SK-N-SH treated with all-trans-retinoic acid at 6 μM for 48 hours (cell line): ENCODE data around the gene INMT.
A peak's percentile ranks its signal among the peaks of the same experiment; 100 is the strongest.

Source experiments
- ATAC-seq: fragments of 200-7000 bp; cut with Tn5 transposase; 3 replicates; pipeline ENCODE4 v1.9.1; 2020; ENCODE audit warnings: mild to moderate bottlenecking, moderate library complexity
- ARNTL ChIP-seq: fragments of 450-650 bp; formaldehyde crosslinking; IDR thresholded peaks from 2 replicates; pipeline ENCODE4 v1.5.0; 2020; ENCODE audit warnings: low read depth, mild to moderate bottlenecking, moderate library complexity, borderline replicate concordance
- BACH2 ChIP-seq: fragments of 250-450 bp; sonication (Bioruptor Pico); IDR thresholded peaks from 2 replicates; pipeline ENCODE4 v1.9.0; 2021; ENCODE audit warnings: mild to moderate bottlenecking, borderline replicate concordance
- CSDC2 ChIP-seq: fragments of 250-450 bp; sonication (Bioruptor Pico); IDR thresholded peaks from 2 replicates; pipeline ENCODE4 v1.5.0; 2020; ENCODE audit warnings: mild to moderate bottlenecking, moderate library complexity
- ESRRG ChIP-seq: fragments of 250-450 bp; sonication (Bioruptor Pico); IDR thresholded peaks from 2 replicates; pipeline ENCODE4 v1.6.1; 2021; ENCODE audit warnings: mild to moderate bottlenecking
- GLIS3 ChIP-seq: fragments of 250-450 bp; sonication (Bioruptor Pico); IDR thresholded peaks from 2 replicates; pipeline ENCODE4 v1.5.0; 2020; ENCODE audit warnings: mild to moderate bottlenecking, moderate library complexity
- ISL1 ChIP-seq: fragments of 250-450 bp; sonication (Bioruptor Pico); IDR thresholded peaks from 2 replicates; pipeline ENCODE4 v2.1.2; 2022; ENCODE audit warnings: mild to moderate bottlenecking, moderate library complexity
- OSR1 ChIP-seq: fragments of 250-450 bp; sonication (Bioruptor Pico); IDR thresholded peaks from 2 replicates; pipeline ENCODE4 v1.8.0; 2022; ENCODE audit warnings: moderate library complexity, mild to moderate bottlenecking, inconsistent platforms
- PPARA ChIP-seq: fragments of 250-450 bp; sonication (Bioruptor Pico); IDR thresholded peaks from 2 replicates; pipeline ENCODE4 v1.5.0; 2020; ENCODE audit warnings: mild to moderate bottlenecking, borderline replicate concordance
- SNAI2 ChIP-seq: fragments of 250-450 bp; sonication (Bioruptor Pico); IDR thresholded peaks from 2 replicates; pipeline ENCODE4 v1.5.0; 2020; ENCODE audit warnings: mild to moderate bottlenecking, moderate library complexity
- TCF4 ChIP-seq: fragments of 250-450 bp; sonication (Bioruptor Pico); IDR thresholded peaks from 2 replicates; pipeline ENCODE4 v1.8.0; 2021; ENCODE audit warnings: mild to moderate bottlenecking, moderate library complexity, borderline replicate concordance
- TOX ChIP-seq: fragments of 250-450 bp; sonication (Bioruptor Pico); IDR thresholded peaks from 2 replicates; pipeline ENCODE4 v1.8.0; 2021; ENCODE audit warnings: mild to moderate bottlenecking, moderate library complexity, borderline replicate concordance
- ZFP3 ChIP-seq: fragments of 250-450 bp; sonication (Bioruptor Pico); IDR thresholded peaks from 2 replicates; pipeline ENCODE4 v1.5.0; 2020; ENCODE audit warnings: mild to moderate bottlenecking, moderate library complexity
- ZFP30 ChIP-seq: fragments of 450-650 bp; formaldehyde crosslinking; IDR thresholded peaks from 2 replicates; pipeline ENCODE4 v1.5.0; 2022; ENCODE audit warnings: mild to moderate bottlenecking, moderate library complexity
- ZNF565 ChIP-seq: fragments of 450-650 bp; formaldehyde crosslinking; conservative IDR thresholded peaks from 2 replicates; pipeline ENCODE4 v1.5.0; 2020; ENCODE audit warnings: low read depth, mild to moderate bottlenecking, moderate library complexity
- ZNF70 ChIP-seq: fragments of 450-650 bp; formaldehyde crosslinking; IDR thresholded peaks from 2 replicates; pipeline ENCODE4 v1.5.0; 2020; ENCODE audit warnings: mild to moderate bottlenecking, moderate library complexity
- ZNF8 ChIP-seq: fragments of 450-650 bp; formaldehyde crosslinking; IDR thresholded peaks from 2 replicates; pipeline ENCODE4 v1.5.0; 2020; ENCODE audit warnings: mild to moderate bottlenecking, moderate library complexity
- TF ChIP-seq, protein P1 (sequence below): fragments of 250-450 bp; sonication (Bioruptor Pico); IDR thresholded peaks from 2 replicates; pipeline ENCODE4 v1.5.0; 2020; ENCODE audit warnings: mild to moderate bottlenecking, moderate library complexity
- TF ChIP-seq, protein P2 (sequence below): fragments of 250-450 bp; sonication (Bioruptor Pico); IDR thresholded peaks from 2 replicates; pipeline ENCODE4 v1.8.0; 2021; ENCODE audit warnings: low read depth, mild to moderate bottlenecking, moderate library complexity, borderline replicate concordance
- TF ChIP-seq, protein P3 (sequence below): fragments of 250-450 bp; sonication (Bioruptor Pico); IDR thresholded peaks from 2 replicates; pipeline ENCODE4 v1.5.1; 2020; ENCODE audit warnings: low read depth, mild to moderate bottlenecking, moderate library complexity
- TF ChIP-seq, protein P4 (sequence below): fragments of 250-450 bp; sonication (Bioruptor Pico); IDR thresholded peaks from 2 replicates; pipeline ENCODE4 v1.8.0; 2020; ENCODE audit warnings: mild to moderate bottlenecking, moderate library complexity, borderline replicate concordance

INMT gene

DNA sequence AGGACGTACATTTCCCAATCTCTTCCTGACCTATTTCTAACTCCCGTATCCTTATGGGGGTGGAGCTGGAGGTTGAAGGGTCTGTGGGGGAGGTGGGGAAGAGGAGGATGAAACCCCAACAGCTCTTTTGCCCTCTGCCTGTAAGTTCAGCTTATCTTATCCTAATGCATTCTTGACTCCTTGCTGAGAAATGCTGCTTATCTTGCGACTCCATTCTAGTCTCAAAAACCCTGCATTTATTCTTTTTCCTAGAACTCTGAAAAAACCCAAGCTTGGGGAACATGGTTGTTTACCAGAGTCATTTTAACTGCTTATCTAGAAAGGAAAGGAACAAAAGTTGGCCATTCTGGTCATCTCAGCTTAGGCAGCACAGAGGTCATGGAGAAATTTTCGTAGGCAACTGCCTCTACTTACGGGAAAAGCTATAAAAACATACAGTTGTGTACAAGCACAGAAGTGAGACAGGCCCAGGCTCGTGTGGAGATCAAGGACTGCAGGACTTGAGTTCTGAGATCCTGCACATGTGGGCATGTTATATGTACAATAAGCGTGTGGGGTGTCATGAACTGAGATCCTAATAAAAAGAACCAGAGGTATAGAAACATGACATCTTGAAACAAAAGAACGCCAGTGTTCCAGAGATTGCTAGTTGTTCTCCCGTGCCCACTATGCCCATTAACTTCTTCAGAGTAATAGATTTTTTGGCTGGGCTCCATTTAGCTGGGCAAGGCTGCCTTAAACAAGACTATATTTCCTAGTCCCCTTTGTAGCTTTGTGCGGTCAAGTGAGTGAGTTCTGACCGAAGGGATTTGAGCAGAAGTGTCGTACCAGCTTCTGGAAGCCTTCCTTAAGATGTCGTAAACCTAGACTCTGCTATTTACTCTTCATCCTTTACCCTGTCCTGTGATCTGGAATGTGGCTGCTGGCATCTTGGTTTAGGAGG is 9.6 kb downstream of the INMT start (continued):
- TF ChIP-seq, protein P1, sequence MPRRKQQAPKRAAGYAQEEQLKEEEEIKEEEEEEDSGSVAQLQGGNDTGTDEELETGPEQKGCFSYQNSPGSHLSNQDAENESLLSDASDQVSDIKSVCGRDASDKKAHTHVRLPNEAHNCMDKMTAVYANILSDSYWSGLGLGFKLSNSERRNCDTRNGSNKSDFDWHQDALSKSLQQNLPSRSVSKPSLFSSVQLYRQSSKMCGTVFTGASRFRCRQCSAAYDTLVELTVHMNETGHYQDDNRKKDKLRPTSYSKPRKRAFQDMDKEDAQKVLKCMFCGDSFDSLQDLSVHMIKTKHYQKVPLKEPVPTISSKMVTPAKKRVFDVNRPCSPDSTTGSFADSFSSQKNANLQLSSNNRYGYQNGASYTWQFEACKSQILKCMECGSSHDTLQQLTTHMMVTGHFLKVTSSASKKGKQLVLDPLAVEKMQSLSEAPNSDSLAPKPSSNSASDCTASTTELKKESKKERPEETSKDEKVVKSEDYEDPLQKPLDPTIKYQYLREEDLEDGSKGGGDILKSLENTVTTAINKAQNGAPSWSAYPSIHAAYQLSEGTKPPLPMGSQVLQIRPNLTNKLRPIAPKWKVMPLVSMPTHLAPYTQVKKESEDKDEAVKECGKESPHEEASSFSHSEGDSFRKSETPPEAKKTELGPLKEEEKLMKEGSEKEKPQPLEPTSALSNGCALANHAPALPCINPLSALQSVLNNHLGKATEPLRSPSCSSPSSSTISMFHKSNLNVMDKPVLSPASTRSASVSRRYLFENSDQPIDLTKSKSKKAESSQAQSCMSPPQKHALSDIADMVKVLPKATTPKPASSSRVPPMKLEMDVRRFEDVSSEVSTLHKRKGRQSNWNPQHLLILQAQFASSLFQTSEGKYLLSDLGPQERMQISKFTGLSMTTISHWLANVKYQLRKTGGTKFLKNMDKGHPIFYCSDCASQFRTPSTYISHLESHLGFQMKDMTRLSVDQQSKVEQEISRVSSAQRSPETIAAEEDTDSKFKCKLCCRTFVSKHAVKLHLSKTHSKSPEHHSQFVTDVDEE (CRISPR knock-in tag): no peak
- TF ChIP-seq CSDC2 (no peak), ZNF8 (CRISPR knock-in tag) (no peak), SNAI2 (CRISPR knock-in tag) (no peak), OSR1 (CRISPR knock-in tag) (no peak), BACH2 (CRISPR knock-in tag) (no peak), TOX (CRISPR knock-in tag) (no peak)
- TF ChIP-seq, protein P2, sequence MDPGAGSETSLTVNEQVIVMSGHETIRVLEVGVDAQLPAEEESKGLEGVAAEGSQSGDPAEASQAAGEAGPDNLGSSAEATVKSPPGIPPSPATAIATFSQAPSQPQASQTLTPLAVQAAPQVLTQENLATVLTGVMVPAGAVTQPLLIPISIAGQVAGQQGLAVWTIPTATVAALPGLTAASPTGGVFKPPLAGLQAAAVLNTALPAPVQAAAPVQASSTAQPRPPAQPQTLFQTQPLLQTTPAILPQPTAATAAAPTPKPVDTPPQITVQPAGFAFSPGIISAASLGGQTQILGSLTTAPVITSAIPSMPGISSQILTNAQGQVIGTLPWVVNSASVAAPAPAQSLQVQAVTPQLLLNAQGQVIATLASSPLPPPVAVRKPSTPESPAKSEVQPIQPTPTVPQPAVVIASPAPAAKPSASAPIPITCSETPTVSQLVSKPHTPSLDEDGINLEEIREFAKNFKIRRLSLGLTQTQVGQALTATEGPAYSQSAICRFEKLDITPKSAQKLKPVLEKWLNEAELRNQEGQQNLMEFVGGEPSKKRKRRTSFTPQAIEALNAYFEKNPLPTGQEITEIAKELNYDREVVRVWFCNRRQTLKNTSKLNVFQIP (CRISPR knock-in tag): no peak
- TF ChIP-seq, protein P3, sequence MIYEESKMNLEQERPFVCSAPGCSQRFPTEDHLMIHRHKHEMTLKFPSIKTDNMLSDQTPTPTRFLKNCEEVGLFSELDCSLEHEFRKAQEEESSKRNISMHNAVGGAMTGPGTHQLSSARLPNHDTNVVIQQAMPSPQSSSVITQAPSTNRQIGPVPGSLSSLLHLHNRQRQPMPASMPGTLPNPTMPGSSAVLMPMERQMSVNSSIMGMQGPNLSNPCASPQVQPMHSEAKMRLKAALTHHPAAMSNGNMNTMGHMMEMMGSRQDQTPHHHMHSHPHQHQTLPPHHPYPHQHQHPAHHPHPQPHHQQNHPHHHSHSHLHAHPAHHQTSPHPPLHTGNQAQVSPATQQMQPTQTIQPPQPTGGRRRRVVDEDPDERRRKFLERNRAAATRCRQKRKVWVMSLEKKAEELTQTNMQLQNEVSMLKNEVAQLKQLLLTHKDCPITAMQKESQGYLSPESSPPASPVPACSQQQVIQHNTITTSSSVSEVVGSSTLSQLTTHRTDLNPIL (CRISPR knock-in tag): no peak

DNA sequence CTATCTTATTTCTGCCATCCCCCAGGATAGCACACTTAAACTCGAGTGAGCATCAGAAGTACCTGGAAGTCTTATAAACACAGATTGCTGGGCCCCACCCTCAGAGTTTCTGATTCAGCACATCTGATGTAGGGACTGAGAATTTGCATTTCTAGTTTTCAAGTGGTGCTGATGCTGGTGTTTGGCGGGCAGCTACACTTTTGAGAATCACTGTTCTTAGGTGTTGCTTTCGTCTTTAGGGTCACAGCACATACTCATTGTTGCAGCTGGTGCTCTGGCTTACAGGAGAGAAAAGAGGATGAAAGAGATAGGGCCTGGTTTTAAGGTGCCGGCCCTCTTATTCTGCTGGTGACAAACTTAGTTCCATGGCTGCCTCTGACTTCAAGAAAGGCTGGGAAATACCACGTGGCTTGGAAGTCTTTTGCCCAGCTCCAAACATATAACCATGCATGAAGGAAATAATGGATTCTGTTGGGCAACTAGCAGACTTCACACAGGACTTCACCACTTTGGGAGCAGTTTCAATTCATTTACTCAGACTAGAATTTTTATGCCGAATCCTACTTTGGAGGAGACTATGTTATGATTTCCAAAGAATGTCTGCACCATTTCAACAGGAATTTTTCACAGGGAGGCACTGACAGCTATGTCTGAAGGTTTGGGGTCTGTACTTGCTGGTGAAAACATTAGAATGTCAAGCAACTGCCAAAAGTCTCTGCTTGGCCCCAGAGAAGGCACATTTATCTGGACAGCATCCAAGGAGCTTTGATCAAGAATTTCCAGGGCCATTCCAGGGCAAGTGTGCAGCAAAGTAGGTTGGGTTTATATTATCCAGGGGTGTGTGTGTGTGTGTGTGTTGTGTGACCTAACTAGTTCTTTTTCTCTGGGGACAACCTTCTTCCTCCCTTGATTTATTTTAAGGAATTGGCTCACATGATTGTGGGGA is 12.4 kb downstream of the INMT start:
- peak; percentile 78 for ATAC-seq
- TF ChIP-seq PPARA (CRISPR knock-in tag) (no peak), ISL1 (CRISPR knock-in tag) (peak; percentile 71)

DNA sequence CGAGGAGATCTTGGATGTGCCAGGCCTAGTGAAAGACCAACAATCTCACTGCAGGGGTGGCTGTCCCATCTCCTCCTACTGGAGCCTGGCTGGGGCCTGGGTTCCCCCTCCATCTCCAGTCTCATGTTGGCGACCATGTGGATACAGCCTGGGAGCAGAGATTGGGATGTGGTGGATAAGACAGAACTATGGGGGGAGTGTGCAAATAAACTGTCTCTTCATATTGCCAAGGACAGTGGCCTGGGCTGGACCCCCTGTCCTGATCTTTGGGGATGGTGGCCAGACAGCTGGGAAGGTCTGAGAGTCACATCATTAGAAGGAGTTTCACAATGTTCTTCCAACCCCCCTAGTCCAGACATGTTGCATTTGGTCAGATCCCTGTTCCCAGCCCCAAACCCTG is 13.5 kb downstream of the INMT start:
- no peak for ATAC-seq
- no peak for TF ChIP-seq ZNF70 (CRISPR knock-in tag)
- TF ChIP-seq ZNF565: no peak
- TF ChIP-seq SNAI2 (CRISPR knock-in tag): no peak
- no peak for TF ChIP-seq GLIS3

DNA sequence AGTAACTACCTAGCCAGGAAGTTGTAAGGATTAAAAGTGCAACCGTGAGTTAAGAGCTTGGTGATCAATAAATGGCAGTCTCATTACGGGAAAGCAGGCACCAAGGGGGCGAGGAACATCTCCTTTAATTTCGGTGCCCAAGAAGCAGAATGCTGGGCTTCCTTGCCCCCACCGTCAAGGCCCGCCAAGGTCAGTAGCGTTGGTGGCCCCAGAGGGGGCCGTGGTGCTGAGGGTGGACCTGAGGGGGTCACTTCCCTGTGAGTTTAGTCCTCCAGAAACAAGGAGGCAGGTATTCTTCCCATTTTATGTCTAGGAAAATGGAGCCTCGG is 18.9 kb downstream of the INMT start:
- no peak for ATAC-seq
- TF ChIP-seq OSR1 (CRISPR knock-in tag) (no peak), TCF4 (CRISPR knock-in tag) (no peak), CSDC2 (no peak), TOX (CRISPR knock-in tag) (no peak), ARNTL (CRISPR knock-in tag) (no peak), ZFP30 (no peak), ZFP3 (CRISPR knock-in tag) (no peak), BACH2 (CRISPR knock-in tag) (no peak), ZNF70 (CRISPR knock-in tag) (no peak), ESRRG (CRISPR knock-in tag) (no peak)
- TF ChIP-seq, protein P1 (CRISPR knock-in tag): no peak
- TF ChIP-seq, protein P4, sequence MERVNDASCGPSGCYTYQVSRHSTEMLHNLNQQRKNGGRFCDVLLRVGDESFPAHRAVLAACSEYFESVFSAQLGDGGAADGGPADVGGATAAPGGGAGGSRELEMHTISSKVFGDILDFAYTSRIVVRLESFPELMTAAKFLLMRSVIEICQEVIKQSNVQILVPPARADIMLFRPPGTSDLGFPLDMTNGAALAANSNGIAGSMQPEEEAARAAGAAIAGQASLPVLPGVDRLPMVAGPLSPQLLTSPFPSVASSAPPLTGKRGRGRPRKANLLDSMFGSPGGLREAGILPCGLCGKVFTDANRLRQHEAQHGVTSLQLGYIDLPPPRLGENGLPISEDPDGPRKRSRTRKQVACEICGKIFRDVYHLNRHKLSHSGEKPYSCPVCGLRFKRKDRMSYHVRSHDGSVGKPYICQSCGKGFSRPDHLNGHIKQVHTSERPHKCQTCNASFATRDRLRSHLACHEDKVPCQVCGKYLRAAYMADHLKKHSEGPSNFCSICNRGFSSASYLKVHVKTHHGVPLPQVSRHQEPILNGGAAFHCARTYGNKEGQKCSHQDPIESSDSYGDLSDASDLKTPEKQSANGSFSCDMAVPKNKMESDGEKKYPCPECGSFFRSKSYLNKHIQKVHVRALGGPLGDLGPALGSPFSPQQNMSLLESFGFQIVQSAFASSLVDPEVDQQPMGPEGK: no peak
- TF ChIP-seq, all 23 proteins: peak for 0
